ENCODE measurements around the gene THOP1. TPM values are rescaled to one million over a fixed set of nuclear protein-coding genes. Genes with fewer than 3 reads are reported as not detected.

THOP1 gene
- 18.9 TPM for total RNA-seq (2013)
- polyA plus RNA-seq, result 10 to 100 TPM; 13.4 to 17.6 (median 14.6) TPM
- 14.3 and 23.6 TPM in 2 replicates for polyA minus RNA-seq
- 1.2 to 9.1 (median 6.4) reads per million in 11 experiments for total RNA-seq

DNA sequence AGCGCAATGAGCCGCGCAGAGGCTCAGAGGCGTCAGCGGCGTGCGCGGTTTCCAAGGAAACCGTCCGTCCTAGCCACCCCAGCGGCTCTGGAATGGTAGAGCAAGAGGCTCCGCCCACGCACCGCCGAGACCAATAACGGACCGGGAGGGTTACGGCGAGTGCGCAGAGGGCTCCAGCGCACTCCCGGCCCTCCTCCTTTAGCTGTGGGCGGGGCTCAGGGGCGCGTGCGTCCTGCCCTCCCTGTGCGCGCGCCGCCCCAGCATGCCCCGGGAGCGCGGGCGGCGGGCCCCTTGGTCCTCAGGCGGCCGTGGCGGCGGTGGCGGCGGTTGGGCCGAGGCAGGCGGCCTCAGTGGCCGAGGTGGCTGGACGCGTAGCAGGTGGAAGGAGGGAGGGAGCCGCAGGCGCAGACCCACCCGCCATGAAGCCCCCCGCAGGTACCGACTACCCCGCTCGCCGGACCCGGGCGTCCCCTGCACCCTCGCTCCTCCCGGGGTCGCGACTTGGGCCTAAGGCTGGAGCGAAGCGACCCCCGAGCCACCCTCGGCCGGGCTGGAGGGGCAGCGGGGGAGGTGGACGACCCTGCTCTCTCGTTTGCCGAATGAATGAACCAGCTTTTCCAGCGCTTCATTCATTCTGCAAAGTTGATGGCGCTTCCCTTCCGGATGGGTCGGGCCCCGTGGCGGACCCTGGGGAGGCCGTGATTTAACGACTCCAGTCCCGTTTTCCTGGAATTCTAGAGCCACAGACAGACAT is at the start of gene THOP1:
THOP1 (plus strand) TSS at position 260 of the 754 bp plus-strand sequence; CDS start at position 420, 160 bp downstream.
- H4K20me1 ChIP-seq (ENCODE audit: insufficient read depth, low read length), result peaks cover 11% of the 10 kb centered on the region
- no peak for TF ChIP-seq CTCF (IDR thresholded peaks at IDR 0.05)
- peak within 1 kb of the TSS; percentile 42 to 89 (median 78) for H3K27ac Mint-ChIP-seq
- intact Hi-C loops (cut with micrococcal nuclease), result no loop called here
- peak within 1 kb of the TSS; percentile 97 for H3K4me2 ChIP-seq (replicated peaks; ENCODE audit: extremely low read depth, low read length, poor library complexity, severe bottlenecking)
- no peaks in the 10 kb centered on the region for H3K27me3 ChIP-seq (ENCODE audit: control insufficient read depth in 2 of 2, insufficient read depth in 2 of 2, low read length in 2 of 2)
- H3K79me2 ChIP-seq (ENCODE audit: insufficient read depth, low read length), result peaks cover 66% of the 10 kb centered on the region
- H3K4me1 Mint-ChIP-seq, result peaks cover 42% of the 10 kb centered on the region
- peak; percentile 99 to 100 (median 99) for DNase-seq
- H3K9me3 ChIP-seq (replicated peaks in 1 of 2; ENCODE audit: control insufficient read depth in 1 of 2, insufficient read depth in 1 of 2, low read length in 2 of 2), result no peaks in the 10 kb centered on the region
- H3K27me3 Mint-ChIP-seq (ENCODE audit: low read depth in 3 of 3), result no peaks in the 10 kb centered on the region
- H3K36me3 Mint-ChIP-seq, result peaks cover 4 to 9% of the 10 kb centered on the region in 2 donors
- H3K4me3 Mint-ChIP-seq, result peak within 1 kb of the TSS; percentile 81 to 91
- H3K4me1 ChIP-seq (ENCODE audit: control insufficient read depth in 1 of 2, insufficient read depth in 2 of 2, low read length in 2 of 2), result peaks cover 36 to 50% of the 10 kb centered on the region in 2 donors
- no peaks in the 10 kb centered on the region for H3K9me3 Mint-ChIP-seq
- H3K9ac ChIP-seq (ENCODE audit: insufficient read depth, low read length, poor library complexity, severe bottlenecking), result peak within 1 kb of the TSS; percentile 76
- WGBS (ENCODE audit: insufficient coverage), result under 1% methylated on average over 68 of the region's 78 CpGs
- H3K36me3 ChIP-seq (replicated peaks in 1 of 2; ENCODE audit: control insufficient read depth in 1 of 2, insufficient read depth in 2 of 2, low read length in 2 of 2), result peaks cover 4% of the 10 kb centered on the region in 2 donors
- H3K27ac ChIP-seq (ENCODE audit: low read depth in 1 of 2, low read length in 2 of 2), result peak within 1 kb of the TSS; percentile 49 to 70
- H2AFZ ChIP-seq (ENCODE audit: insufficient read depth, low read depth, low read length, poor library complexity, severe bottlenecking), result peak within 1 kb of the TSS; percentile 96
- peak within 1 kb of the TSS; percentile 63 to 91 (median 81) for H3K4me3 ChIP-seq (replicated peaks in 1 of 3; ENCODE audit: low read depth in 2 of 3, low read length in 3 of 3)

DNA sequence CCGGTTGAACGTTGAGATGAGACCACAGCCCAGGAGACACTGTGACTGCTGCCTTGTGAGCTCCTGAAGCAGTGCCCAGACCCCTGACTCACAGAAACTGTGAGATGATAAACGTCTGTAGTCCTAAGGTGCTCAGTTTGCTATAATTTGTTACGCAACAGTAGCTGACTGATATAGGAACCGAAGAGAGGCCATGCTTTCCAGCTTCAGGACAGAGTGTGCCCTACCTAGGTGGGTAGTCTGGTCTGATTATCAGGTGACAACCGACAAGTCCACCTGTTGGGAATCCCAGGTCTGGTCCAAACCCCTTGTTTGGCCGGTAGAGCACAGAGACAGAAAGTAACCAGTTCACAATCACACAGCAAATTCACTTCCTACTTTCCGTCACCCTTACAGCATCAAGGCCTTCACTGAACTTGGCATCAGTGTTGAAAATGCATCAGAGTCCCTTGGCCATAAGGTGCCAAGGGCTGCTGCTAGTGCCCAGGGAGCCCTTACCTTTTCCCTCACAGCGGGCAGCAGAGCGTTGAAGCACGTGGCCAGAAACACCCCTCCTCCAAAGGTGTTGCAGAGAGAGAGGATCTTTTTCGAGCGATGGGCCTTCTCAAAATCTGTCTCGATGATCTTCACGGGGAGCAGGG is 48.6 kb upstream of the THOP1 start:
- peak overlapping the region in 1 of 2 donors; percentile 67 for H3K4me3 Mint-ChIP-seq

More for the DNA sequence above, 48.6 kb upstream of the THOP1 start:
- H3K4me1 ChIP-seq (ENCODE audit: control insufficient read depth in 1 of 2, insufficient read depth in 2 of 2, low read length in 2 of 2), result peaks cover 15 to 26% of the 10 kb centered on the region in 2 donors
- H2AFZ ChIP-seq (ENCODE audit: insufficient read depth, low read depth, low read length, poor library complexity, severe bottlenecking), result no peak overlapping the region
- H3K9me3 Mint-ChIP-seq, result peaks cover 0 to 3% (median 1%) of the 10 kb centered on the region in 7 donors
- no peak for DNase-seq
- peak overlapping the region; percentile 57 for H3K4me2 ChIP-seq (replicated peaks; ENCODE audit: extremely low read depth, low read length, poor library complexity, severe bottlenecking)
- H3K9me3 ChIP-seq (replicated peaks in 1 of 2; ENCODE audit: control insufficient read depth in 1 of 2, insufficient read depth in 1 of 2, low read length in 2 of 2), result no peaks in the 10 kb centered on the region
- no peak for TF ChIP-seq CTCF (IDR thresholded peaks at IDR 0.05)
- no peaks in the 10 kb centered on the region for H3K27me3 ChIP-seq (ENCODE audit: control insufficient read depth in 2 of 2, insufficient read depth in 2 of 2, low read length in 2 of 2)
- H3K9ac ChIP-seq (ENCODE audit: insufficient read depth, low read length, poor library complexity, severe bottlenecking), result no peak overlapping the region
- peaks cover 26 to 53% of the 10 kb centered on the region in 2 donors for H3K36me3 ChIP-seq (replicated peaks in 1 of 2; ENCODE audit: control insufficient read depth in 1 of 2, insufficient read depth in 2 of 2, low read length in 2 of 2)
- H3K36me3 Mint-ChIP-seq, result peaks cover 35 to 52% of the 10 kb centered on the region in 2 donors
- H4K20me1 ChIP-seq (ENCODE audit: insufficient read depth, low read length), result no peaks in the 10 kb centered on the region
- peak overlapping the region in 5 of 7 donors; percentile 0 to 61 (median 60) for H3K27ac Mint-ChIP-seq
- peak overlapping the region in 1 of 3 experiments; percentile 30 for H3K4me3 ChIP-seq (replicated peaks in 1 of 3; ENCODE audit: low read depth in 2 of 3, low read length in 3 of 3)
- H3K4me1 Mint-ChIP-seq, result peaks cover 27% of the 10 kb centered on the region
- 83% methylated on average over 10 of the region's 15 CpGs for WGBS (ENCODE audit: insufficient coverage)
- intact Hi-C loops (cut with micrococcal nuclease), result no loop called here
- peaks cover 3 to 7% (median 4%) of the 10 kb centered on the region in 3 donors for H3K27me3 Mint-ChIP-seq (ENCODE audit: low read depth in 3 of 3)
- H3K27ac ChIP-seq (ENCODE audit: low read depth in 1 of 2, low read length in 2 of 2), result peak overlapping the region in 1 of 2 donors; percentile 6
- H3K79me2 ChIP-seq (ENCODE audit: insufficient read depth, low read length), result peaks cover 28% of the 10 kb centered on the region
